SH-SY5Y (cell line): Measurements from ENCODE around the gene ITGAX.

Experiments used
- GATA2 ChIP-seq: IDR thresholded peaks from 2 replicates; pipeline ENCODE4 v1.6.1; 2011; ENCODE audit warnings: mild to moderate bottlenecking, low read depth, low read length
- GATA3 ChIP-seq: IDR thresholded peaks from 2 replicates; pipeline ENCODE4 v1.6.1; 2011; ENCODE audit warnings: low read depth, mild to moderate bottlenecking, low read length, moderate library complexity

DNA sequence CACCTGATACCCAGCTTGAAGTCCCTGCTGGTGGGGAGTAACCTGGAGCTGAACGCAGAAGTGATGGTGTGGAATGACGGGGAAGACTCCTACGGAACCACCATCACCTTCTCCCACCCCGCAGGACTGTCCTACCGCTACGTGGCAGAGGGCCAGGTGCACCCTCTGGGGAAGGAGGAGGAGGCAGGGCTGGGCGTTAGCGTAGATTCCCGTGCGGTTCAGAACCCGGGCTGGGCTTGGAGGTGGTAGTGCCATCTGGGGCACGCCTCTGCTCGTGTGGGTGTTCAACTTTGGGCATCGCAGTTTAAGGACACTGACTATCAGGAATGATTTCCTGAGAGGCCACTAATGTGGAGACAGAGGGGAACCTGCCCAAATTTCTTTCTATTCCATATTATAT is 18.3 kb downstream of the ITGAX start:
- TF ChIP-seq GATA2 (no peak), GATA3 (no peak)
